HG03565 (cell line): Measurements from ENCODE around the gene CHRNA3.

Experiments
- ATAC-seq: cut with Tn5 transposase; IDR thresholded peaks from one replicate; pipeline ENCODE4 v1.9.1; 2021; ENCODE audit warnings: mild to moderate bottlenecking, moderate library complexity; ENCODE audit not compliant: unreplicated experiment

CHRNA3 gene

DNA sequence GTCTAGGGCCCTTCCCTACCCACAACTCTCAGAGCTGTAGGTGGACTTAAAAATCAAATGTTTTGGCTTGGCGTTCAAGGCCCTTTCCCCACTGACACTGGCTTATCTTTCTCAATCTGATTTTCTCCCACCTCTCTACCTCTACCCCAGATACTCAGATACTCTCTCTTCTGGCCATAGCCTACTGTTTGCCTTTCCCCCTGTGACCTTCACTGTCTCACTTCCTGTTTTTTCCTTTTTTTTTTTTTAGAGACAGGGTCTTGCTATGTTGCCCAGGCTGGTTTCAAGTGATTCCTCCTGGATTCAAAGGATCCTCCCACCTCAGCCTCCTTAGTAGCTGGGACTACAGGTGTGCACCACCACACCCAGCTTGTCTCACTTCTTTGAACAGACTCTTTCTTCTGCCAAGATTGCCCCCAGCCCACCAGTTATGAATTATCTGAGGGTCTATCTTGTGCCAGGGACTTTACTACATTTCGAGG, 15.6 kb upstream of the CHRNA3 start:
- no peak for ATAC-seq

- no peak for ATAC-seq
Observed at GRCh38 chr15:78635346-78635745, 14.6 kb upstream of the CHRNA3 start.

GRCh38 chr15:78634210-78635145, 13.7 kb upstream of the CHRNA3 start:
- no peak for ATAC-seq

GRCh38 chr15:78633348-78633747, 12.6 kb upstream of the CHRNA3 start:
- no peak for ATAC-seq

DNA sequence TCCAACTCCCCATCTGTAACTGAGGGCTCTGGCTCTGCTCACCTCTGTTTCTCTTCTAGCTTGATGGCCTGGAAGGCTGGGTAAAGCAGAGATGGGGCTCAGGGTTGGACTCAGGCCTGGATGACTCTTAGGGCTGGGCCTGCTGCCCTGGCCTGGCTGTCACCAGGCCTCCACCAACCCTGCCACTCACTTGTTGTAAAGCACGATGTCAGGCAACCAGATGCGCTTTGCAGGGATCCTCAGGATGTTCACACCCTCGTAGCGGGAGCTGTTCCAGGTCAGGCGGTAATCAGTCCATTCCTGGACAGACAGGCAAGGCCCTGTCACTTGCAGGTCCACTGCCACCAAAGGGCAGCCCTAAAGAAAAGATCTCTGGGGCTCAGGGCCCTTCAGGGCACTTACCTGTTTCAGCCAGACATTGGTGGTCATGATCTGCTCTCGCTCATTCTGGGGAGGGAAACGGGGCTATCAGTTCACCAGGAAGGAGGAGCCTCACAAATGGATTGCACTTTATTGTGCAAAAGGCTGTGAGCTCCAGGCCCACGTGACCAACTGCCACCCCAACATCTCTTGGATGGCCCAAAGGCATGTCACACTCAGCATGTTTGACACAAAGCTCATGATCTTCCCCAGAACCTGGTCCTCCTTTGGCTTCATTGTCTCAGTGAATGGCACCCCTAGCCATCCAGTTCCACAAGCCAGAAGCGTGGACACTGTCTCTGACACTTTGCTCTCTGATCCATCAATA, 10.3 kb upstream of the CHRNA3 start:
- no peak for ATAC-seq

- no peak for ATAC-seq
Observed at GRCh38 chr15:78629716-78630065, 8.9 kb upstream of the CHRNA3 start.

DNA sequence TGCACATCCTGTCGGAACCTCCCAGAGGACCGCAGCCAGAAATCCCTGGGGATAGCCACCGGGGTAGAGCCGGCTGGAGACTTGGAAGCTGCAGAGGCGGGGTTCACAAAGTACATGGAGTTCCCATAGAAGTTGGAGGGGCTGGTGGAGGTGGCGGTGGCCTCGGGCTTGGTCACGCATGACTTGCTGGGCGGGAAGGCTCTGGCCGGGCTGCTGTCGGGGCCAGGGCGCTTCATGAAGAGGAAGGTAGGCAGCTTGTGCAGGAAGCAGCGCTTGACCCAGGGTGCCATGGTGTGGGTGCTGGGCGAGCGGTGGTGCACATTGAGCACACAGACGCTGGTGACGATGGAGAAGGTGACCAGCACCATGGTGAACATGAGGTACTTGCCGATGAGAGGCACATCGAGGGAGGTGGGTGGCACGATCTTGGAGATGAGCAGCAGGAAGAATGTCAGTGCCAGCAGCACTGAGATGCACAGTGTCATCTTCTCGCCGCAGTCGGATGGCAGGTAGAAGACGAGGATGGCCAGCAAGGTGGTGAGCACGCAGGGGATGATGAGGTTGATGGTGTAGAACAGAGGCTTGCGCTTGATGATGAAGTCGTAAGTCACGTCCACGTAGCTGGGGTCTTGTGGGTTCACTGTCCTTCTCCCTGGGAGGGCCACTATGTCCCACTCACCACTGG, 8.4 kb upstream of the CHRNA3 start:
- ATAC-seq: no peak

DNA sequence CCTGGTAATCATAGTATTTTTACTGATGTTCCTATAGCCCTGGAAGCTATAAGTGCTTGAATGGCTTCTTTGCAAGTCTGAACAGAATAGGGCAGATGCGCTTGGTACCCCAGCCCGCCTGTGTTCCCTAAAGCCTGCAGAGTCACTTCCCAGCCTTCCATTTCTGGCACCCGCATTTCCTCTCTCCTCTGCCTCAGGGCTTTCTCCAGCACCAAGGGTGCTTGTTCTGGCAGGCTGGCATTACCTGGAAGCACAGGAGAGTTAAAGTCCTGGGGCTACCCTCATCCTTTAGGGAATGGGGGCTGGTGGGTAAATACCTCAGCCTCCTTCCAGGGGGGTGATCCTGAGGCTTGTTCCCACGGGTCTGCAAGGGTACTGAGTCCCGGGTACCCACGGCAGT, 7.4 kb upstream of the CHRNA3 start:
- no peak for ATAC-seq

GRCh38 chr15:78627348-78627747, 6.6 kb upstream of the CHRNA3 start:
- ATAC-seq: no peak

GRCh38 chr15:78626381-78626995, 5.7 kb upstream of the CHRNA3 start:
- ATAC-seq: no peak

- ATAC-seq: no peak
Observed at GRCh38 chr15:78625606-78626280, 4.9 kb upstream of the CHRNA3 start.

DNA sequence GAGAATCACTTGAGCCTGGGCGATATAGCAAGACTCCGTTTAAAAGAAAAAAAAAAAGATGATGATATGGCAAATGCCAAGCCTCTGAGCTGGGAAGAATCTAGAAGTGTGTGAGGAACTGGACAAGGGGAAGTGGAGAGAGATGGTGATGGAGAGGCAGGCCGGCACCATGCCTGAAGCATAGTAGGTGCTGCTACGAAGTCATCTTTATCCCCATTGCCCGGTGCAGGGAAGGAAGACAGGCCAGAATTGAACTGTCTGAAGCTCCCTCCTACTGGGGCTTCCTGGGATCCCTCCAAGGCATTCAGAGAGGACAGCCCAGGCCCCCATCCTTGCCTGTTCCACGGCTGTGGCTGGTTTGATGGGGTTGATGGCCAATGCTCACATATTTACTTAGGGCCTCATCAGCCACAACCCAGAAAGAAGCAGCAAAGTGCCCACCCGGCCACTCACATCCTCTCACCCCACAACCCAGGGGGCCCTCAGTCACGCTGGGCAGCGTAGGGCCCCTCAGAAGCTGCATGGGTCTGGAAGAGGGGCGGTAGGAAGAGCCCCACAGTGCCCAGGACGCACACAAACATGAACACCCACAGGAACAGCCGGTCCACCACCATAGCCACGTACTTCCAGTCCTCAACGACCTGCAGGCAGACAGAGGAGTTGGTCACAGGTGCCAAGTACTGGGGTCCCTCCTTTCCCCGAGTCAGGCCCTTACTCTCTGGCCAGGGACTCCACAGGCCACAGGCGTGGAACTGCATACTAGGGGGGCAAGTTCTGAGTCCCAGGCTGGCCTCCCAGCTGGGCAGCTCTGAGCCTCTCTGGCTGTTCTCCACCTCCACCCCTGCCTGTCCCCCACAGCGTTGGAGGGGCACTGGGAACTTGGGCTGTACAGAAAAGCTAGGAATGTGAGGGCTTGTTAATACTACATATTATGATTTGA, 4.1 kb upstream of the CHRNA3 start:
- no peak for ATAC-seq

- ATAC-seq: no peak
Observed at GRCh38 chr15:78623786-78624497, 3.1 kb upstream of the CHRNA3 start.

DNA sequence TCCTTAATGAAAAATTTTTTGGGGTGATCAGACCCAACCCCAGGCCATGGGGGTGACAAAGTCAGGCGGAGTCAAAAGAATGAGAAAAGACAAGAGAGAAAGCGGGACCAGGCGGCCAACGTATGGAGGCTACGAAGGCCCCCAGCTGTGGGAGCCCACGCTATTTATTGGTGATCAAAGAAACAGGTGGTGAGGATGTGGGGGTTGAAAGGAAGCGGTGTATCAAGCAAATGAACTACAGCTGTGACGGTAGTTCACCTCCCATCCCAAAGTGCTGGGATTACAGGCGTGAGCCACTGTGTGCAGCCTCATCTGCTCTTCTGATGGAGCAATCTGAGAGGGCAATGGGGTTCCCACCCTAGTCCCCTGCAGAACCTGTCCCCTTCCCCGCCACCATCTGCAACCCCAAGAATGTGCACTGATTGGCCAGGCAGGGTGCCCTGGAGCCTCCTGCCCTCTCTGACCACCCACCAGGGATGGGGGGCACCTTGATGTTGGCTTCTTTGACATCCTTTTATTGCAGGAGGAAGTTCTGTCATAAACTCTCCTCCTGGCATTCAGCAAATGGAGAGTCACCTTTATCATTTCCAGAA, 1.1 kb upstream of the CHRNA3 start:
- ATAC-seq: no peak

- ATAC-seq: no peak
Observed at GRCh38 chr15:78620021-78620526, 722 bp downstream of the CHRNA3 start.

GRCh38 chr15:78619022-78619950, 1.5 kb downstream of the CHRNA3 start:
- ATAC-seq: no peak

DNA sequence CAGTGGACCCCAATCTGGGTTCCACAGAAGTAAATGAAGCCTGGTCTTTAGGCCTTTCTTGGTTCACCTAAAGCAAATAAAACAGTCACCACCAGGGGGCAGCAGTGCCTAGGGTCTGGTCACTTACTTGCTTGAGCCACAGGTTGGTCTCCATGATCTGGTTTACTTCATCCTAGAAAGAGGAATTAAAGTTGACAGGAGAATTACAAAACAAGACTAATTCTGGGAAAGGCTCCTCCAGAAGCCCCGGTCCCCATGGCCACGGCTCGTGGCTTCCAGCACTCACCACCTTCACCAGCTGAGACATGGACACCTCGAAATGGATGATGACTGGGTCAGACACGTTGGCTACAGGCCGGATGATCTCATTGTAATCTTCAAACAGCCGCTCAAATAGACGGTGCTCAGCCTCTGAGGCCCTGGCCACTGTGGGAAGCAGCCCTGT, 2.3 kb downstream of the CHRNA3 start:
- ATAC-seq: no peak
